Heart left ventricle (tissue), 16 donors: Measurements from ENCODE around the gene CFAP100. TPM values are rescaled to one million over a fixed set of nuclear protein-coding genes. Genes with fewer than 3 reads are reported as not detected.

Experiments used
- ATAC-seq, 4 donors: fragments of 200-7000 bp; cut with Tn5 transposase; one replicate each; pipeline ENCODE4 v1.9.1; 2020 to 2022; ENCODE audit warnings: moderate library complexity in 4 of 4, mild to moderate bottlenecking in 3 of 4, moderate number of reproducible peaks in 1 of 4
- DNase-seq, 5 donors: peaks; one replicate each; pipeline ENCODE4 v3.0.0-alpha.2; 2020
- H3K27ac ChIP-seq, 12 donors: fragments of 200-600 bp; sonication (generic) in 4 of 12; one replicate each; pipeline versions ENCODE4 v1.5.0 to v1.8.0; 2016 to 2022; ENCODE audit warnings: mild to moderate bottlenecking in 2 of 12
- H3K27me3 ChIP-seq, 9 donors: fragments of 200-600 bp; sonication (generic) in 2 of 9; one replicate each; pipeline versions ENCODE4 v1.5.1 to v1.8.0; 2016 to 2022; ENCODE audit warnings: mild to moderate bottlenecking in 3 of 9
- H3K36me3 ChIP-seq, 9 donors: fragments of 200-600 bp; sonication (generic) in 2 of 9; one replicate each; pipeline versions ENCODE4 v1.5.0 to v1.8.0; 2018 to 2022; ENCODE audit warnings: mild to moderate bottlenecking in 2 of 9
- H3K4me1 ChIP-seq, 12 donors: fragments of 200-600 bp; sonication (generic) in 4 of 12; one replicate each; pipeline versions ENCODE4 v1.5.0 to v1.8.0; 2016 to 2022; ENCODE audit warnings: mild to moderate bottlenecking in 3 of 12
- H3K4me3 ChIP-seq, 12 donors: fragments of 200-600 bp; sonication (generic) in 4 of 12; one replicate each; pipeline versions ENCODE4 v1.5.0 to v1.8.0; 2017 to 2022; ENCODE audit warnings: mild to moderate bottlenecking in 9 of 12, moderate library complexity in 4 of 12
- H3K9me3 ChIP-seq, 12 donors: fragments of 200-600 bp; sonication (generic) in 4 of 12; one replicate each; pipeline versions ENCODE4 v1.5.0 to v1.8.0; 2016 to 2022; ENCODE audit warnings: mild to moderate bottlenecking in 1 of 12
- POLR2A ChIP-seq, 2 donors: fragments of 450-650 bp; IDR thresholded peaks; one replicate each; pipeline ENCODE4 v1.6.1; 2017; ENCODE audit warnings: antibody characterized with exemption in 2 of 2, mild to moderate bottlenecking in 2 of 2, moderate library complexity in 2 of 2
- WGBS, 4 donors: extraction: QIAGEN DNeasy Blood & Tissue Kit in 2 of 4; methylation state at CpG; one replicate each; pipeline versions ENCODE4 v1.1.5 to v1.1.7; 2013 to 2018; 5-methylcytosine and 5-hydroxymethylcytosine counted together
- intact Hi-C, 10 donors: fragments of 100-400 bp; cut with DNase I; formaldehyde crosslinking; loops; one replicate each; pipeline versions ENCODE4 v1.11.1 to v1.14.2; 2022
- polyA plus RNA-seq, 2 donors: library from polyadenylated mRNA; stranded (reverse); fragments of 200-250 nt; gene quantifications; one replicate each; pipeline ENCODE4 v1.2.3, GENCODE V29; 2013
- total RNA-seq, 9 donors: library from RNA; depleted of rRNA in 2 of 9; stranded (reverse); fragments of >200 nt in 2 of 9; fragmentation: NEBNext Ultra II Directional in 3 of 9; extraction: Animal tissue kit (Norgen Biotek cat#: 25700) in 3 of 9; gene quantifications; one replicate each; pipeline versions ENCODE4 v1.1.0 to v1.2.4, GENCODE V29; 2016 to 2023
- TF ChIP-seq, protein P1 (sequence below), 12 donors: fragments of 200-600 bp; sonication (generic) in 4 of 12; IDR thresholded peaks; one replicate each; pipeline versions ENCODE4 v1.5.0 to v1.8.0; 2018 to 2022; ENCODE audit warnings: antibody characterized with exemption in 12 of 12, mild to moderate bottlenecking in 5 of 12
- donor health status: ischemic (EF 13 %, LVEDD 7.1; RV severe dilation, severe dysfunction).
- donor health status: healthy with polysubstance abuse.
- donor health status: DM: no; HTN: yes; CAD: no.
- donor health status: DM: no; HTN: no; CAD: no.
- donor health status: ischemic (EF 25% LVEDD 6.9; RV normal size, moderate dysfunction).
- donor health status: ischemic (EF 25% LVEDD 5.7; RV mildly dilated, moderate dysfunction).
- donor health status: healthy.
- donor health status: DM: yes; HTN: yes; CAD: no.
- donor health status: ischemic (EF 35%, LVEDD 5.7; RV mildly dilated, moderate dysfunction).
- donor health status: nonischemic (EF 11% LVEDD 7.7; RV severe dilation, severe dysfunction).
- donor health status: DM: yes; HTN: yes; CAD: no.
- donor health status: PGD.
- donor health status: ischemic (EF 29% LVEDD 5.4; RV normal size, mild dysfunction).
- donor health status: nonischemic (EF 23%, LVEDD 6.1; RV moderate dilation, normal function).

Gene CFAP100
- total and polyA plus RNA-seq, 11 donors, result not detected

DNA sequence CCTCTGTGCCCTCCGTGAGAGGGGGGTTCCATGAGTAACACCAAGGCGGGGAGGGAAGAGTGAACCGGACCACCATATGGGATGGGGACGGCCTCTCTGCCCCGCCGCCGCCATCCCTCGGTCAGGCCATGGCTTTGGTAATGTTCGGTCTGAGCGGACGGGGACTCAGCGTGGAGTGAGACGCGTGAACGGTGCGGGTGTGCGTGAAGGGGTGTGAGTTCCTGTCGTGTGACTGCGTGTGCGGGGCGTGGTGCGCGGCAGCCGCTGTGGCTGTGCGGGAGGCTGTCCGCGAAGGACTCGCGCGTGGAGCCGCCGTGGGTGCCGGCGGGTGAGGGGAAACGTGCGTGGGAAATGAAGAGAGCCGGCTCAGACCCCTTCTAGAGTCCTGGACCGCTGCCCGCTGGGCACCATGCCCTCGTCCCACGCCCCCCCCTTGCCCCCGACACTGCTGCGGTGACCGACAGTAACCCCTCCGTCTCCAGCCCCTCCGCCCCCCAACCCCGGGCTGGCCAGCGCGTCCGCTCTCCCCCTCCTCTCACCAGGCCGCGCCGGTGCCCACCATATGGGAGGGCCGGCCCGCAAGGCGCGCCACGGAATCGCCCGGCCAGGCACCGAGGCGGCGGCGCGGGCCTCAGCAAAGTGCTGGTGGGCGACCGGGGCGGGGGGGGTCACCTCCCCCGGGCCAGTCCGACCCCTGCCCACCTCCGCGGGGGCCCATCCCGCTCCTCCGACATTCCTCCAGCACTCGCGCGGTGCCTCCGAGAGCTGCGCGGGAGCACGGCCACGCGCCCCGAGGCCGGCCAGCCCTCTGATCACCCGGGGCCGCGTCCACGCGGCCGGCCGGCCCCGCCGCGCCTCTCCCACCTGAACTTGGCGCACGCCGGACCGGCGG, 38.1 kb upstream of the CFAP100 start:
- DNase-seq (peak; percentile 29 to 74 (median 60)), ATAC-seq (peak; percentile 1 to 13 (median 6))
- TF ChIP-seq, protein P1, sequence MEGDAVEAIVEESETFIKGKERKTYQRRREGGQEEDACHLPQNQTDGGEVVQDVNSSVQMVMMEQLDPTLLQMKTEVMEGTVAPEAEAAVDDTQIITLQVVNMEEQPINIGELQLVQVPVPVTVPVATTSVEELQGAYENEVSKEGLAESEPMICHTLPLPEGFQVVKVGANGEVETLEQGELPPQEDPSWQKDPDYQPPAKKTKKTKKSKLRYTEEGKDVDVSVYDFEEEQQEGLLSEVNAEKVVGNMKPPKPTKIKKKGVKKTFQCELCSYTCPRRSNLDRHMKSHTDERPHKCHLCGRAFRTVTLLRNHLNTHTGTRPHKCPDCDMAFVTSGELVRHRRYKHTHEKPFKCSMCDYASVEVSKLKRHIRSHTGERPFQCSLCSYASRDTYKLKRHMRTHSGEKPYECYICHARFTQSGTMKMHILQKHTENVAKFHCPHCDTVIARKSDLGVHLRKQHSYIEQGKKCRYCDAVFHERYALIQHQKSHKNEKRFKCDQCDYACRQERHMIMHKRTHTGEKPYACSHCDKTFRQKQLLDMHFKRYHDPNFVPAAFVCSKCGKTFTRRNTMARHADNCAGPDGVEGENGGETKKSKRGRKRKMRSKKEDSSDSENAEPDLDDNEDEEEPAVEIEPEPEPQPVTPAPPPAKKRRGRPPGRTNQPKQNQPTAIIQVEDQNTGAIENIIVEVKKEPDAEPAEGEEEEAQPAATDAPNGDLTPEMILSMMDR (IDR thresholded peaks at IDR 0.05), result no peak
- TF ChIP-seq POLR2A (IDR thresholded peaks at IDR 0.05), result no peak
- intact Hi-C loops, result loop anchor here in 7 of 10 donors (1.0 to 10.0 kb wide), 8 partner anchors 33 to 274 kb away; partner anchors contain the start of genes SLC41A3 (in 1 of the 7) and ZXDC (in 1 of the 7)
- H3K27me3 ChIP-seq, result peaks cover 0 to 40% (median 0%) of the 10 kb centered on the region in 9 donors
- peak overlapping the region; percentile 84 to 100 (median 95) for H3K27ac ChIP-seq
- WGBS, 4 donors, result 0 to 1% (median 1%) methylated on average over 39 to 100 of the region's 100 CpGs
- peaks cover 0 to 62% (median 35%) of the 10 kb centered on the region in 12 donors for H3K4me1 ChIP-seq
- peak overlapping the region; percentile 53 to 95 (median 70) for H3K4me3 ChIP-seq
- peaks cover 0 to 7% (median 5%) of the 10 kb centered on the region in 9 donors for H3K36me3 ChIP-seq
- peaks cover 0 to 10% (median 0%) of the 10 kb centered on the region in 12 donors for H3K9me3 ChIP-seq

DNA sequence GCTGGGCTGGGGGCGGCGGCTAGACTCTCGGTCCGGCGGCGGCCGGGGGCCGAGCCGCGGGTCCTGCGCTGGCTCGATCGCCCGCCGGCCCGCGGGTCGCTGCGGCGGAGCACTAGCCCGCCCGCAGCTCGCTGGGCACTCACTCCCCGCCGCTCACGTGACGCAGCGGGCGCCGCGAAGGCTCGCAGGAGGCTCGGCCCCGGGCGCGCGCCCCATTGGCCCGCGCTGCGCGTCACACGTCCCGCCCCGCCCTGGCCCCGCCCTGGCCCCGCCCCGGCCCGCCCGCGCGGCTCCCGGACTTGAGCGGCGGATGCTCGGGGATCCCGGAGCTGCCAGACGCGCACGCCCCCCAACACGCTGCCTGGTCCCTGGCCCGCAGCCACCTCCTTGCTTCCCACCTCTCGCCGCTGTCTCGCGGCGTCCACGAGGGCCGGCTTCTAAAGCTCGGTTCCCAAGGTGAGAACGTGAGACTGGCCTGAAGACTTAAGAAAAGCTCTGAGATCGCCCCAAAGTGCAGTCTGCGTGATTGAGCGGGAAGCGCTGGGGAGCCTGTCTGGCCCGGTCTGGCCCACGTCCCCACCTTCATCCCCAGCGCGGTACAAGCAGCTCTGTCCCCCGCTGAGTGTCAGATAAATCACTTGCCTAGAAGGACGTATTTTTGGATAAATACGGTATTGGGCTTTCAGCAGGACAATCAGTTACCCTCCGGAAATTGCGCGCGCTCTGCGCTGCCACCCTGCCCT, 37.2 kb upstream of the CFAP100 start, which contains the start of gene KLF15:
Gene KLF15, minus strand, starts transcription at position 114 of the 743 bp plus-strand sequence. CDS start 4,486 bp downstream, outside the sequence.
- peak within 1 kb of the TSS; percentile 84 to 100 (median 95) for H3K27ac ChIP-seq
- ATAC-seq, result peak in 3 of 4 donors; percentile 63 to 77 (median 76)
- intact Hi-C loops, result loop anchor here in 7 of 10 donors (2.0 to 10.0 kb wide), 6 partner anchors 31 to 275 kb away; partner anchors contain the start of genes SLC41A3 (in 1 of the 7) and ZXDC (in 1 of the 7)
- DNase-seq, result peak; percentile 86 to 93 (median 90)
- H3K27me3 ChIP-seq, result peaks cover 0 to 40% (median 0%) of the 10 kb centered on the region in 9 donors
- peaks cover 0 to under 1% (median 0%) of the 10 kb centered on the region in 9 donors for H3K36me3 ChIP-seq
- peak within 1 kb of the TSS; percentile 53 to 95 (median 70) for H3K4me3 ChIP-seq
- TF ChIP-seq POLR2A (IDR thresholded peaks at IDR 0.05), result peak; percentile 36 to 80
- TF ChIP-seq, protein P1 (IDR thresholded peaks at IDR 0.05), result no peak
- H3K9me3 ChIP-seq, result peaks cover 0 to 10% (median 0%) of the 10 kb centered on the region in 12 donors
- WGBS, 4 donors, result 0 to 1% (median 0%) methylated on average over 21 to 86 of the region's 86 CpGs
- H3K4me1 ChIP-seq, result peaks cover 0 to 53% (median 30%) of the 10 kb centered on the region in 12 donors

DNA sequence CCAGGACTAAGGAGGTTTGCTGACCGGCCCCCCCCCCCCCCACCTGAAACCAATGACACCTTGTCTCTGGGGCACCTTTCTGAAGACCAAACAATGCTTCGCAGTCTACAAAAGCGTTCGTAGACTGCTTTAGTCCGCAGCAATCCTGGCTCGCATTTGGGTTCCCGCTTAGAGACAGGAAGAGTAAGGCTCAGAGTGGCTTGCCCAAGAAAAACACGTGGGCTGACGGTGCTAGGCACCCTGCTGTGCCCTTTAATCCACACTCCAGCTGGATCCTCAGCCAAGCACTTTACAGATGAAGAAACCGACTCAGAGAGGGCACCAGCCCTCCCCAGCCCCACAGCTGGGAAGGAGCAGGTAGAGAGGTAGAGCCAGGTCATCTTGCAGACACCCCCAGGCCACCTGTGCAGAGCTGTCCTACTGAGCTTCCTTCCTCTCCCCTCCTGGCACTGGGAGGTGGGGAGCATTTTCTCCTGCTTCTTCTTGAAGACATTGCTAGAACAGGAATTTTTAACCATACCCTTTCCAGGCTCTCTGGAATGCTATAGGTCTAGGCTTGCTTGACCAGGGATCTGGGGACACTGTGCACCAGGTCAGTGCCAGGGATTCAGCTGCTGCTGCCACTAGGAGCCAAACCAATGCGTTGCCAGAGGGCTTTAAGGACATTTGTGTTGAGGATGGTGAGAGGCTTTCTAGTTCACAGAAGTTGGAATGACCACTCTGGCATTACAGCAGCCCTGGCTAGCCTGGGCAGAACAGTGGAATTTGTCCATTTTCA, 36.5 kb upstream of the CFAP100 start:
- peak in 1 of 5 donors; percentile 46 for DNase-seq
- H3K9me3 ChIP-seq, result peaks cover 0 to 10% (median 0%) of the 10 kb centered on the region in 12 donors

More for the DNA sequence above, 36.5 kb upstream of the CFAP100 start:
- peaks cover 0 to 46% (median 24%) of the 10 kb centered on the region in 12 donors for H3K4me1 ChIP-seq
- no peaks in the 10 kb centered on the region for H3K36me3 ChIP-seq
- peak overlapping the region in 6 of 12 donors; percentile 38 to 100 (median 82) for H3K27ac ChIP-seq
- no peak for ATAC-seq
- peaks cover 0 to 40% (median 0%) of the 10 kb centered on the region in 9 donors for H3K27me3 ChIP-seq
- intact Hi-C loops, result loop anchor here in 7 of 10 donors (2.0 to 10.0 kb wide), 5 partner anchors 31 to 276 kb away; partner anchors contain the start of genes SLC41A3 (in 1 of the 7) and ZXDC (in 1 of the 7)
- WGBS, 4 donors, result 4 to 7% (median 7%) methylated on average over 6 to 11 of the region's 11 CpGs
- TF ChIP-seq POLR2A (IDR thresholded peaks at IDR 0.05), result no peak
- TF ChIP-seq, protein P1 (IDR thresholded peaks at IDR 0.05), result no peak
- H3K4me3 ChIP-seq, result peak overlapping the region in 11 of 12 donors; percentile 49 to 95 (median 65)
